ENCODE results near the gene OR2T1. TPM values are rescaled to one million over a fixed set of nuclear protein-coding genes. Genes with fewer than 3 reads are reported as not detected.
"Not testable (repeated sequence)": the region's sequence is repeated elsewhere in the genome, so short reads cannot be mapped to it uniquely, and the experiment has no call there.

The OR2T1 gene
- total RNA-seq, 6 experiments from 2014 or later = not detected

GRCh38 chr1:248432201-248432600, 29.4 kb downstream of the OR2T1 start:
- H3K36me3 Mint-ChIP-seq (ENCODE audit: low read depth); H3K27ac Mint-ChIP-seq; H3K27me3 Mint-ChIP-seq (ENCODE audit: insufficient read depth); H3K4me1 Mint-ChIP-seq (ENCODE audit: low read depth); DNase-seq; H3K4me3 Mint-ChIP-seq: not testable (repeated sequence)
- H3K9me3 Mint-ChIP-seq = peaks cover 20% of the 10 kb centered on the region

- H3K27me3 Mint-ChIP-seq (ENCODE audit: insufficient read depth); H3K4me1 Mint-ChIP-seq (ENCODE audit: low read depth); H3K4me3 Mint-ChIP-seq; H3K36me3 Mint-ChIP-seq (ENCODE audit: low read depth); H3K27ac Mint-ChIP-seq; DNase-seq: not testable (repeated sequence)
- peaks cover 13% of the 10 kb centered on the region for H3K9me3 Mint-ChIP-seq
These were observed 31.1 kb downstream of the OR2T1 start for GRCh38 chr1:248433811-248434415.

GRCh38 chr1:248434913-248435312, 32.1 kb downstream of the OR2T1 start:
- not testable (repeated sequence) for H3K4me1 Mint-ChIP-seq (ENCODE audit: low read depth); H3K4me3 Mint-ChIP-seq; H3K27ac Mint-ChIP-seq; H3K27me3 Mint-ChIP-seq (ENCODE audit: insufficient read depth); H3K36me3 Mint-ChIP-seq (ENCODE audit: low read depth); DNase-seq
- H3K9me3 Mint-ChIP-seq = peaks cover 12% of the 10 kb centered on the region

- H3K4me1 Mint-ChIP-seq (ENCODE audit: low read depth); DNase-seq; H3K27me3 Mint-ChIP-seq (ENCODE audit: insufficient read depth); H3K27ac Mint-ChIP-seq; H3K4me3 Mint-ChIP-seq; H3K36me3 Mint-ChIP-seq (ENCODE audit: low read depth): not testable (repeated sequence)
- peaks cover 12% of the 10 kb centered on the region for H3K9me3 Mint-ChIP-seq
These were observed 33.5 kb downstream of the OR2T1 start for GRCh38 chr1:248436303-248436702.

- H3K27ac Mint-ChIP-seq, H3K4me3 Mint-ChIP-seq: not testable (repeated sequence)
These were observed 35.8 kb downstream of the OR2T1 start for GRCh38 chr1:248438668-248439067.

GRCh38 chr1:248439283-248439682, 36.4 kb downstream of the OR2T1 start:
- not testable (repeated sequence) for H3K27me3 Mint-ChIP-seq (ENCODE audit: insufficient read depth); H3K36me3 Mint-ChIP-seq (ENCODE audit: low read depth); H3K4me3 Mint-ChIP-seq; H3K27ac Mint-ChIP-seq; DNase-seq; H3K4me1 Mint-ChIP-seq (ENCODE audit: low read depth)
- H3K9me3 Mint-ChIP-seq = peaks cover 30% of the 10 kb centered on the region

More at GRCh38 chr1:248438668-248439067, 35.8 kb downstream of the OR2T1 start:
- not testable (repeated sequence) for DNase-seq; H3K4me1 Mint-ChIP-seq (ENCODE audit: low read depth); H3K27me3 Mint-ChIP-seq (ENCODE audit: insufficient read depth); H3K36me3 Mint-ChIP-seq (ENCODE audit: low read depth)
- peaks cover 28% of the 10 kb centered on the region for H3K9me3 Mint-ChIP-seq

GRCh38 chr1:248442500-248443277, 39.8 kb downstream of the OR2T1 start:
- H3K36me3 Mint-ChIP-seq (ENCODE audit: low read depth); DNase-seq; H3K27me3 Mint-ChIP-seq (ENCODE audit: insufficient read depth); H3K4me1 Mint-ChIP-seq (ENCODE audit: low read depth); H3K27ac Mint-ChIP-seq; H3K4me3 Mint-ChIP-seq: not testable (repeated sequence)
- peaks cover 44% of the 10 kb centered on the region for H3K9me3 Mint-ChIP-seq

GRCh38 chr1:248444603-248445002, 41.8 kb downstream of the OR2T1 start:
- not testable (repeated sequence) for H3K27me3 Mint-ChIP-seq (ENCODE audit: insufficient read depth); H3K27ac Mint-ChIP-seq; H3K4me1 Mint-ChIP-seq (ENCODE audit: low read depth); H3K4me3 Mint-ChIP-seq; DNase-seq; H3K36me3 Mint-ChIP-seq (ENCODE audit: low read depth)
- peaks cover 48% of the 10 kb centered on the region for H3K9me3 Mint-ChIP-seq

GRCh38 chr1:248445399-248445798, 42.6 kb downstream of the OR2T1 start, which contains the start of gene OR2T2:
Gene OR2T2, plus strand, starts transcription at chr1:248445637. Its CDS starts 7,161 bp downstream, at chr1:248452798.
- H3K4me3 Mint-ChIP-seq; H3K36me3 Mint-ChIP-seq (ENCODE audit: low read depth); DNase-seq; H3K4me1 Mint-ChIP-seq (ENCODE audit: low read depth); H3K27me3 Mint-ChIP-seq (ENCODE audit: insufficient read depth); H3K27ac Mint-ChIP-seq: not testable (repeated sequence)
- peaks cover 47% of the 10 kb centered on the region for H3K9me3 Mint-ChIP-seq

- H3K27ac Mint-ChIP-seq; H3K4me1 Mint-ChIP-seq (ENCODE audit: low read depth); H3K36me3 Mint-ChIP-seq (ENCODE audit: low read depth); DNase-seq; H3K4me3 Mint-ChIP-seq; H3K27me3 Mint-ChIP-seq (ENCODE audit: insufficient read depth): not testable (repeated sequence)
- H3K9me3 Mint-ChIP-seq = peaks cover 32% of the 10 kb centered on the region
These were observed 45.7 kb downstream of the OR2T1 start for GRCh38 chr1:248448409-248449074.

- H3K9me3 Mint-ChIP-seq = peaks cover 25% of the 10 kb centered on the region
These were observed 47.1 kb downstream of the OR2T1 start for GRCh38 chr1:248449821-248450465.

GRCh38 chr1:248450466-248451145, 47.8 kb downstream of the OR2T1 start:
- not testable (repeated sequence) for H3K4me1 Mint-ChIP-seq (ENCODE audit: low read depth); H3K4me3 Mint-ChIP-seq; H3K36me3 Mint-ChIP-seq (ENCODE audit: low read depth); H3K27me3 Mint-ChIP-seq (ENCODE audit: insufficient read depth); H3K27ac Mint-ChIP-seq; DNase-seq
- H3K9me3 Mint-ChIP-seq = peaks cover 23% of the 10 kb centered on the region

More at GRCh38 chr1:248449821-248450465, 47.1 kb downstream of the OR2T1 start:
- H3K27me3 Mint-ChIP-seq (ENCODE audit: insufficient read depth); H3K4me1 Mint-ChIP-seq (ENCODE audit: low read depth); H3K27ac Mint-ChIP-seq; H3K36me3 Mint-ChIP-seq (ENCODE audit: low read depth); DNase-seq; H3K4me3 Mint-ChIP-seq: not testable (repeated sequence)

- not testable (repeated sequence) for H3K36me3 Mint-ChIP-seq (ENCODE audit: low read depth); H3K27ac Mint-ChIP-seq; H3K27me3 Mint-ChIP-seq (ENCODE audit: insufficient read depth); H3K4me1 Mint-ChIP-seq (ENCODE audit: low read depth); DNase-seq; H3K4me3 Mint-ChIP-seq
- peaks cover 17% of the 10 kb centered on the region for H3K9me3 Mint-ChIP-seq
These were observed 50.8 kb downstream of the OR2T1 start for GRCh38 chr1:248453619-248454018.
